LNCaP clone FGC (cell line): Measurements from ENCODE around the gene HIPK4.

Experiments
- DNase-seq: peaks from one replicate; pipeline ENCODE4 v3.0.0-alpha.2; 2011; ENCODE audit warnings: low read depth
- H3K4me3 ChIP-seq: 2 replicates; pipeline ENCODE4 v1.5.1; 2011; ENCODE audit warnings: mild to moderate bottlenecking, low read depth, low read length, control low read depth
- CTCF ChIP-seq: IDR thresholded peaks from 2 replicates; pipeline ENCODE4 v1.5.1; 2012; ENCODE audit warnings: mild to moderate bottlenecking; ENCODE audit not compliant: control insufficient read depth, insufficient read depth; ENCODE audit errors: extremely low read depth

Gene HIPK4

GRCh38 chr19:40369797-40370196, 20.2 kb downstream of the HIPK4 start:
- TF ChIP-seq CTCF, result no peak
- no peak for DNase-seq
- H3K4me3 ChIP-seq, result no peak overlapping the region

GRCh38 chr19:40367577-40368434, 22.2 kb downstream of the HIPK4 start:
- no peak for TF ChIP-seq CTCF
- H3K4me3 ChIP-seq, result no peak overlapping the region
- DNase-seq, result no peak

GRCh38 chr19:40366697-40367561, 23.1 kb downstream of the HIPK4 start:
- no peak for TF ChIP-seq CTCF
- no peak overlapping the region for H3K4me3 ChIP-seq
- no peak for DNase-seq

- DNase-seq, result no peak
- H3K4me3 ChIP-seq, result no peak overlapping the region
- TF ChIP-seq CTCF, result no peak
Measured at GRCh38 chr19:40365613-40366401, 24.2 kb downstream of the HIPK4 start.

- DNase-seq, result no peak
- no peak for TF ChIP-seq CTCF
- no peak overlapping the region for H3K4me3 ChIP-seq
Measured at GRCh38 chr19:40365010-40365409, 25.0 kb downstream of the HIPK4 start.

- no peak for DNase-seq
- H3K4me3 ChIP-seq, result no peak overlapping the region
- no peak for TF ChIP-seq CTCF
Measured at GRCh38 chr19:40363069-40363468, 26.9 kb downstream of the HIPK4 start.
